Lung (tissue), 12 donors: Measurements from ENCODE around the gene WDR48. TPM values are rescaled to one million over a fixed set of nuclear protein-coding genes. Genes with fewer than 3 reads are reported as not detected.

ENCODE experiments used
- ATAC-seq: fragments of 200-7000 bp; cut with Tn5 transposase; one replicate; pipeline ENCODE4 v1.9.1; 2020; ENCODE audit warnings: moderate number of reproducible peaks; ENCODE audit not compliant: insufficient read depth, low FRiP score
- DNase-seq, 3 donors: peaks; one replicate each; pipeline ENCODE4 v3.0.0-alpha.2; 2013 to 2017
- H3K27ac ChIP-seq, 2 donors: one replicate each; pipeline ENCODE4 v1.5.1; 2013; ENCODE audit warnings: mild to moderate bottlenecking in 2 of 2, moderate library complexity in 2 of 2, control low read depth in 1 of 2, inconsistent platforms in 1 of 2, low read depth in 1 of 2, low read length in 1 of 2
- H3K27me3 ChIP-seq, 3 donors: one replicate each; pipeline ENCODE4 v1.5.1; 2013; ENCODE audit warnings: low read length in 2 of 3; ENCODE audit not compliant: control insufficient read depth in 3 of 3, insufficient read depth in 3 of 3
- H3K36me3 ChIP-seq, 4 donors: one replicate each; pipeline ENCODE4 v1.5.1; 2013; ENCODE audit warnings: low read length in 4 of 4, mild to moderate bottlenecking in 1 of 4, moderate library complexity in 1 of 4; ENCODE audit not compliant: control insufficient read depth in 4 of 4, insufficient read depth in 4 of 4
- H3K4me1 ChIP-seq, 5 donors: one replicate each; pipeline ENCODE4 v1.5.1; 2013; ENCODE audit warnings: low read length in 5 of 5, mild to moderate bottlenecking in 2 of 5, moderate library complexity in 1 of 5; ENCODE audit not compliant: control insufficient read depth in 5 of 5, insufficient read depth in 5 of 5
- H3K4me3 ChIP-seq: one replicate; pipeline ENCODE4 v1.5.1; 2013; ENCODE audit warnings: mild to moderate bottlenecking, control low read depth, moderate library complexity
- H3K9ac ChIP-seq, 2 donors: one replicate each; pipeline ENCODE4 v1.5.1; 2013; ENCODE audit warnings: low read length in 2 of 2, control low read depth in 1 of 2; ENCODE audit not compliant: insufficient read depth in 1 of 2
- H3K9me3 ChIP-seq, 4 donors: one replicate each; pipeline ENCODE4 v1.5.1; 2013; ENCODE audit warnings: low read length in 3 of 4, mild to moderate bottlenecking in 1 of 4, moderate library complexity in 1 of 4; ENCODE audit not compliant: control insufficient read depth in 4 of 4, insufficient read depth in 3 of 4
- WGBS, 2 donors: extraction: QIAGEN DNeasy Blood & Tissue Kit; methylation state at CpG; one replicate each; pipeline ENCODE4 v1.1.7; 2013; 5-methylcytosine and 5-hydroxymethylcytosine counted together
- polyA plus RNA-seq, 2 donors: library from polyadenylated mRNA; stranded (reverse); fragments of 200-250 nt; gene quantifications; one replicate each; pipeline ENCODE4 v1.2.1, GENCODE V29; 2013
- total RNA-seq, 2 donors: library from RNA; depleted of rRNA in 1 of 2; stranded (reverse); fragments of >200 nt in 1 of 2; gene quantifications; one replicate each; pipeline ENCODE4 v1.2.1, GENCODE V29; 2014 to 2021
- TF ChIP-seq, protein P1 (sequence below): IDR thresholded peaks from 2 replicates; pipeline ENCODE4 v1.5.1; 2012; ENCODE audit warnings: mild to moderate bottlenecking; ENCODE audit errors: control extremely low read depth, extremely low read depth
- donor health status: control.
- donor health status: control.
- donor health status: Bipolar disorder and iron deficiency.
- donor health status: healthy.
- donor health status: DM: yes; HTN: yes; CAD: no.

Gene WDR48
- total and polyA plus RNA-seq, 4 donors = 8.8 to 58.8 (median 18.8) TPM

GRCh38 chr3:39021029-39021428 lies 30.8 kb upstream of the WDR48 start:
- no peaks in the 10 kb centered on the region for H3K36me3 ChIP-seq
- H3K27me3 ChIP-seq = peaks cover 0 to 3% (median 0%) of the 10 kb centered on the region in 3 donors
- H3K4me1 ChIP-seq = no peaks in the 10 kb centered on the region
- no peak for DNase-seq
- H3K27ac ChIP-seq = no peak overlapping the region
- H3K4me3 ChIP-seq = no peak overlapping the region
- H3K9me3 ChIP-seq = no peaks in the 10 kb centered on the region
- TF ChIP-seq, protein P1, sequence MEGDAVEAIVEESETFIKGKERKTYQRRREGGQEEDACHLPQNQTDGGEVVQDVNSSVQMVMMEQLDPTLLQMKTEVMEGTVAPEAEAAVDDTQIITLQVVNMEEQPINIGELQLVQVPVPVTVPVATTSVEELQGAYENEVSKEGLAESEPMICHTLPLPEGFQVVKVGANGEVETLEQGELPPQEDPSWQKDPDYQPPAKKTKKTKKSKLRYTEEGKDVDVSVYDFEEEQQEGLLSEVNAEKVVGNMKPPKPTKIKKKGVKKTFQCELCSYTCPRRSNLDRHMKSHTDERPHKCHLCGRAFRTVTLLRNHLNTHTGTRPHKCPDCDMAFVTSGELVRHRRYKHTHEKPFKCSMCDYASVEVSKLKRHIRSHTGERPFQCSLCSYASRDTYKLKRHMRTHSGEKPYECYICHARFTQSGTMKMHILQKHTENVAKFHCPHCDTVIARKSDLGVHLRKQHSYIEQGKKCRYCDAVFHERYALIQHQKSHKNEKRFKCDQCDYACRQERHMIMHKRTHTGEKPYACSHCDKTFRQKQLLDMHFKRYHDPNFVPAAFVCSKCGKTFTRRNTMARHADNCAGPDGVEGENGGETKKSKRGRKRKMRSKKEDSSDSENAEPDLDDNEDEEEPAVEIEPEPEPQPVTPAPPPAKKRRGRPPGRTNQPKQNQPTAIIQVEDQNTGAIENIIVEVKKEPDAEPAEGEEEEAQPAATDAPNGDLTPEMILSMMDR = no peak
- H3K9ac ChIP-seq = no peak overlapping the region
- no peak for ATAC-seq
- whole genome bisulfite sequencing, 2 donors = 76 to 92% methylated on average over 1 of the region's 1 CpG

DNA sequence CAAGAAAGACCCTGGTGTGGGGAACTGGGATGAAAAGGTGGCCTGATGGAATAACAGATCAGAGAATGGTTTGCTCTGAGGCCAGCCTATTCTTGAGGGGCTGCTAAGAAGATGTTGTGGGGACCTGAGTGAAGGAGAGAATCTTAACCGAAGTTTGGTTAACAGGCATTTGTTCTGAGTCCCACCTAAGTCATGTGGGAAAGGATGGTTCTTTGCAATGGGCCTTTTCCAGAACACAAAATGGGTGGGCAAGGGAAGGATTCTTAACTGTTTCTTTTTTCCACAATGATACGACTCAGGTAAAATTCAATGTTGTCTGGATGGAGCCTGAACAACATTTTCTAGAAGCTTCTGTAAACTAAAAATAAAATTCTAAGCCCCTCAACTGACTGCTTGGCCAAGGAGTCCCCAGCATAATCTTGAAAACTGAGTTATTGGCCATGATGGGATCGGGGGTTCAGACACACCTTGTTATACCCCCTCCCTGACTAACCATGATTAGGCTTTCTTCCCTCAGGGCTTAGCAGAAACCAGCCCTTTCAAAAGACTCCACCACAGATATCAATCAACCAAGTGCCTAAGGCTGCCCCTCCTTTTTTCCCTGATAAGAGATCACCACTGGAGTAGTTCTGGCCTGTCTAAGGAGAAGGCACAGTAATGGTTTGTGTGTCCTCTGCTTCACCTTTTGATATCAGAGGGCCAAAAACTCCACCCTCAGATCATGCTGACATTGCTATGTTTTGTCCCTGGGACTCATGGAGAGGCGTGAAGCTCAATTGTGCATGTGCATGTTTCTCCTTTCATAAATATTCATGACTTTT lies 30.1 kb upstream of the WDR48 start:
- Histone ChIP-seq H3K4me3 (no peak overlapping the region), H3K36me3 (no peaks in the 10 kb centered on the region), H3K27ac (no peak overlapping the region), H3K4me1 (no peaks in the 10 kb centered on the region), H3K9ac (no peak overlapping the region), H3K9me3 (no peaks in the 10 kb centered on the region), H3K27me3 (peaks cover 0 to 3% (median 0%) of the 10 kb centered on the region in 3 donors)
- DNase-seq = no peak
- 90 to 91% methylated on average over 4 of the region's 4 CpGs for WGBS, 2 donors
- TF ChIP-seq, protein P1 = no peak
- no peak for ATAC-seq

DNA sequence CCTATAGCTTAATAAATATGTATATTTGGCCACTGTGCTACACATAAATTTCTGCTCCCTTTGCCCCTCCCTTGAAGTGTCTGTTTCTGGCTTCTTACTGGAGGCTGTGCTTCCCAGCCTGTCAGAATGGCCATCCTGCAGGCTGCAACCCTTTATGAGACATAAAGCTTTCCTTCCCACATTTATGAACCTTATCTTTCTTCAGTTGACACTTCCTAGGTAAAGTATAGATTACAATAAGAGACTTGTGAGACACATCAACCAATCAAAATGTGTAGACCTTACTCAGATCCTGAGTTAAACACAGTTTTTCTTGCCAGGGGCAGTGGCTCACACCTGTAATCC lies 29.6 kb upstream of the WDR48 start:
- TF ChIP-seq, protein P1 = no peak
- no peak for ATAC-seq
- no peak overlapping the region for H3K4me3 ChIP-seq

More for the DNA sequence above, 29.6 kb upstream of the WDR48 start:
- H3K9ac ChIP-seq = no peak overlapping the region
- no peaks in the 10 kb centered on the region for H3K9me3 ChIP-seq
- H3K4me1 ChIP-seq = no peaks in the 10 kb centered on the region
- no peak overlapping the region for H3K27ac ChIP-seq
- no peak for DNase-seq
- peaks cover 0 to 3% (median 0%) of the 10 kb centered on the region in 3 donors for H3K27me3 ChIP-seq
- no peaks in the 10 kb centered on the region for H3K36me3 ChIP-seq
